22Rv1 (cell line): ENCODE measurements around the gene SPEF1.

ENCODE experiments used
- ZFX ChIP-seq: fragments of 450-650 bp; IDR thresholded peaks from 2 replicates; pipeline ENCODE4 v1.6.1; 2017; ENCODE audit warnings: antibody characterized with exemption, borderline replicate concordance
- TF ChIP-seq, protein P1 (sequence below): fragments of 450-650 bp; IDR thresholded peaks from 2 replicates; pipeline ENCODE4 v1.5.1; 2017; ENCODE audit warnings: mild to moderate bottlenecking

DNA sequence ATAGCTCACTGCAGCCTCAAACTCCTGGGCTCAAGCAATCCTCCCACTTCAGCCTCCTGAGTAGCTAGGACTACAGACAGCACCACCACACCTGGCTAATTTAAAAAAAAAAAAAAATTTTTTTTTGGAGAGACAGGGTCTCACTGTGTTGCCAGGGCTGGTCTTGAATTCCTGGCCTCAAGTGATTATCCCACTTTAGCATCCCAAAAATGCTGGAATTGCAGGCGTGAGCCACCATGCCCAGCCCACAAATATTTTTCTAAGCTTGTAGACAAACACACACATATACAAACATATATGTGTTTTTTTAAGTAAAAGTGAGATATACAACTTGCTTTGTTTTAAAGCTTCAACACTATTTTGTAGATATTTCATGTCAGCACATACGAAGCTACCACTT lies 38.0 kb downstream of the SPEF1 start:
- TF ChIP-seq, protein P1, sequence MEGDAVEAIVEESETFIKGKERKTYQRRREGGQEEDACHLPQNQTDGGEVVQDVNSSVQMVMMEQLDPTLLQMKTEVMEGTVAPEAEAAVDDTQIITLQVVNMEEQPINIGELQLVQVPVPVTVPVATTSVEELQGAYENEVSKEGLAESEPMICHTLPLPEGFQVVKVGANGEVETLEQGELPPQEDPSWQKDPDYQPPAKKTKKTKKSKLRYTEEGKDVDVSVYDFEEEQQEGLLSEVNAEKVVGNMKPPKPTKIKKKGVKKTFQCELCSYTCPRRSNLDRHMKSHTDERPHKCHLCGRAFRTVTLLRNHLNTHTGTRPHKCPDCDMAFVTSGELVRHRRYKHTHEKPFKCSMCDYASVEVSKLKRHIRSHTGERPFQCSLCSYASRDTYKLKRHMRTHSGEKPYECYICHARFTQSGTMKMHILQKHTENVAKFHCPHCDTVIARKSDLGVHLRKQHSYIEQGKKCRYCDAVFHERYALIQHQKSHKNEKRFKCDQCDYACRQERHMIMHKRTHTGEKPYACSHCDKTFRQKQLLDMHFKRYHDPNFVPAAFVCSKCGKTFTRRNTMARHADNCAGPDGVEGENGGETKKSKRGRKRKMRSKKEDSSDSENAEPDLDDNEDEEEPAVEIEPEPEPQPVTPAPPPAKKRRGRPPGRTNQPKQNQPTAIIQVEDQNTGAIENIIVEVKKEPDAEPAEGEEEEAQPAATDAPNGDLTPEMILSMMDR: no peak
- TF ChIP-seq ZFX: no peak
